Frontal cortex (tissue), 4 donors: ENCODE measurements around the gene GLCE. TPM values are rescaled to one million over a fixed set of nuclear protein-coding genes. Genes with fewer than 3 reads are reported as not detected.
"Not testable (repeated sequence)": the region's sequence is repeated elsewhere in the genome, so short reads cannot be mapped to it uniquely, and the experiment has no call there.

Experiments used
- DNase-seq, 2 donors: peaks; one replicate each; pipeline ENCODE4 v3.0.0; 2012; ENCODE audit warnings: low spot score in 2 of 2
- FAIRE-seq: peaks from 2 replicates; lab custom pipeline; 2012; peaks lifted over from hg19 to GRCh38; lab: Jason Lieb, UNC
- total RNA-seq: library from RNA; depleted of rRNA; stranded (reverse); fragments of >200 nt; gene quantifications from one replicate; pipeline ENCODE4 v1.2.3, GENCODE V29; 2014
- donor health status: control.
- donor health status: control.
- donor health status: control.

The GLCE gene
- total RNA-seq, 1 donor from 2014 or later: 76.6 TPM

- FAIRE-seq (no peak), DNase-seq (no peak)
Observed at GRCh38 chr15:69154684-69155083, 5.8 kb upstream of the GLCE start.

- FAIRE-seq: no peak
- DNase-seq: no peak
Observed at GRCh38 chr15:69156736-69157381, 3.6 kb upstream of the GLCE start.

GRCh38 chr15:69158201-69158842 lies 2.1 kb upstream of the GLCE start:
- no peak for FAIRE-seq

DNA sequence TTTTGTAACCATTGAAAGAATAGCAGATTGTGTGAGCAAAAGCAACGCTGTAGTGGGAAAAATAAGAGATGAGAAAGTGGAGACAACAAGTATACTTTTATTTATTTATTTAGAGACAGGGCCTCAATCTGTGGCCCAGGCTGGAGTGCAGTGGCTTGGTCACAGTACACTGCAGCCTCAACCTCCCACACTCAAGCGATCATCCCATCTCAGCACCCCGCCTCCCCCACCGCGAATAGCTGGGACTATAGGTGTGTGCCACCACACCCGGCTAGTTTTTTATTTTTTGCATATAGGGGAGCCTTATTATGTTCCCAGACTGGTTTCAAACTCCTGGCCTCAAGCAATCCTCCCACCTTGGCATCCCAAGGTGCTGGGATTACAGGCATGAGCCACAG lies 1.6 kb upstream of the GLCE start:
- no peak for FAIRE-seq
- DNase-seq: no peak

More at GRCh38 chr15:69158201-69158842, 2.1 kb upstream of the GLCE start:
- no peak for DNase-seq

DNA sequence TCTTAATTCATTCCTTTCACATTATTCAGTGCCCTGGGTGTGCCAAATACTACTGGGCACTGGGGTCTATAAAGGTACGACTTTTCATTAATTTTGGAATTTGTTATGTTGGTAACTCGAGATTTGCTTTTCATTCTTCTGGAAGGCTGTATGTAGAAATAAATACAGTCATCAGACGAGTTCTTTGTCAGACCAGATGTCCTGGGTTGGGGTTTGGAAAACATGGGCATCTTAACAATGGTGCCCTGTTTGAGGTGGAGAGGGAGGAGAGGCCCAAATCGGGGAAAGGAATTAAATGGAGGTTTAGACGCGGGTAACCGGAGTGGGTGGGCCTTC lies 662 bp upstream of the GLCE start:
- DNase-seq (peak in 1 of 2 donors; percentile 36), FAIRE-seq (no peak)

- FAIRE-seq (no peak), DNase-seq (peak; percentile 27 to 45)
Observed at GRCh38 chr15:69161079-69161877, 843 bp downstream of the GLCE start.

DNA sequence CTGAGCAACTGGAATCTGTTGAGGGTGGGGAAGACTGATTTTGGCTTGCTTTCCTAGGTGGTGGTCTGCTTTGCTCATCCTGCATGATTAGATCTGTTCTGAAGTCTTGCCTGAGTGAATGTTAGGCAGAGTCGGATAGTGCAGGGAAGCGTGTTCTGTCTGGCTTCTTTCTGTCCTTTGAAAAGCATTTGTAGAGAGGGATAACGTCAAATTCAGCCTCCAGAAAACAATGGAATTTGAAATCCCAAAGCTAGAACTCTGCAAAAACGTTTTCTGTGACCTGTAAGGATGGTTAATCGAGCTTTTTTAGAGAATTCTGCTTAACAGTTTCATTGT lies 1.4 kb downstream of the GLCE start:
- FAIRE-seq: no peak

DNA sequence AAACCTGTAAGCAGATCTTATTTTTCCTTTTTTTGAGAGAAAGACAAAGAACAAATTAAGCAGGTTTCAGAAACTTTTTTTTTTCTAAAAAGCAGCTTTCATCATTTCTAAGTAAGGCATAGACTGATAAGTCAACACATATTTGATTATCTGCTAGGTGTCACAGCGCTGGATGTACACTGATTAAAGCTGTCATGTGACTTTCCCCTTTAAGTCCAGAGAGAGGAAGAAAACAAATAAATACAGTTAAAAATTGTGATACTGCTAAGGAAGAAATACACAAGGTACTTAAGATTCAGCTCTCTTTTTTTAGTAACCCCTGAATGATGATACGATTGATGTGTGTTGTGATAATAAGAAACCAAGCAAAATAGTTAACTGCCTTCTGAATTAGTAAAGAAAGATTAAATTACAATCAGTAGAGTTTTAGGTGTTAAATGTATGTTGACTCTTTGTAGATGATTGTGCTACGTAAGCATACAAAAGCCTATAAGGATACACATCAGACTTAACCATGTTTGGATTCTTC lies 2.8 kb downstream of the GLCE start:
- no peak for DNase-seq
- no peak for FAIRE-seq

More for the DNA sequence above, 1.4 kb downstream of the GLCE start:
- no peak for DNase-seq

GRCh38 chr15:69164807-69165636 lies 4.6 kb downstream of the GLCE start:
- FAIRE-seq (no peak), DNase-seq (no peak)

DNA sequence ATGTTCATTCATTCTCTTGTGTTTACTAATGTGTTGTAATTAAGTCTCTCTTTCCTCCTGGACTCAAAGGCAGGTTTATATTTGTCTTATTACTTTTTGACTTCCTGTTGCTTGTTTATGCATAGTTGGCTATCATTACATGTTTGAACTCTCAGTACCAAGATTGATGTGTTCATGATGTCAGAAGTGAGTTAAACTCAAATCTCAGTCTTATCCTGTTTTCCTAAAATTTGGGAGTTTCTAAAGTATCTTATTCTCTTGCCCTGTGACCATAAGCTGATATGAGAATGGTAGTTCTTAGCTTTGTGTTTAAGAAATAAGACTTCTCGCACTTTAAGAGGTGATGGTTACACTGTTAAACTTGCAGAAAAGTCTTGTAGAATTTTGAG lies 5.2 kb downstream of the GLCE start:
- no peak for FAIRE-seq
- DNase-seq: no peak

DNA sequence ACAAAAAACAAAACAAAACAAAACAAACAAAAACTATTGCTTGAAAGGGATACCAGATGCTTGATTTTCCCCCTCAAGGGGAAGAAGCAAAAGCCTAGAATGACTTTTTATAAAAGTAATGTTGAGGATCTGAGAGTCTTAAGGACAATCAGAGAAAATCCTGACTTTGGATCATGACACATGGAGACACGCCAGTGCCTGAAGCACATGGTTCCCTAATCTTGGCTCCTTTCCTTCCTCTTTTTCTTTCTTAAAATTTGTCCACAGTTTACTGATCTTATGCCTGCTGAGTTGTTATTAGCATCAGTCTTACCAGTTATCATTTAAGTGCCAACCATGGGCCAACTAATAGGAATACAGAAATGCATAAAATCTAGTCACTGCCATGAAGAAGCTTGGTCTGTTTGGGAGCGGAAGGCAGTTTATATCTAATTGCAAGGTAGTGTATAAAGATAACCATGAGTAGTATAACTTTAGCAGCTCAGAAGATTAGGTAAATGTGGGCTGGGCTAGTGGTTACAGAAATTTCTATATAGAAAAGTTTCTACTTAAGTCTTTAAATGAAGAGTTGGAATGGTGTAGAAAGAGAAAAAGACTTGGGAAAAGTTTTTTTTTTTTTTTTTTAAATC lies 6.9 kb downstream of the GLCE start:
- no peak for DNase-seq
- no peak for FAIRE-seq

DNA sequence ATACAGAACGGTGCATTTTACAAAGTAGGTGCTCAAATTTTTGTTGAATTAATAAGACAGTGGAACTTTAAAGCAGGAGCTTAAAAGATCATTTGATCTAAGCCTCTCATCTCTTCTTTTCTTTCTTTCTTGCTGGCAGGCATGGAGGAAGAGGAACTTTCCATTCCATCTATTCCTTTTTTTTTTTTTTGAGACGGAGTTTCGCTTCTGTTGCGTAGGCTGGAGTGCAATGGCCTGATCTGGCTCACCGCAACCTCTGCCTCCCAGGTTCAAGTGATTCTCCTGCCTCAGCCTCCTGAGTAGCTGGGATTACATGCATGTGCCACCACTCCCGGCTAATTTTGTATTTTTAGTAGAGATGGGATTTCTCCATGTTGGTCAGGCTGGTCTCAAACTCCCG lies 7.9 kb downstream of the GLCE start:
- not testable (repeated sequence) for DNase-seq, FAIRE-seq

DNA sequence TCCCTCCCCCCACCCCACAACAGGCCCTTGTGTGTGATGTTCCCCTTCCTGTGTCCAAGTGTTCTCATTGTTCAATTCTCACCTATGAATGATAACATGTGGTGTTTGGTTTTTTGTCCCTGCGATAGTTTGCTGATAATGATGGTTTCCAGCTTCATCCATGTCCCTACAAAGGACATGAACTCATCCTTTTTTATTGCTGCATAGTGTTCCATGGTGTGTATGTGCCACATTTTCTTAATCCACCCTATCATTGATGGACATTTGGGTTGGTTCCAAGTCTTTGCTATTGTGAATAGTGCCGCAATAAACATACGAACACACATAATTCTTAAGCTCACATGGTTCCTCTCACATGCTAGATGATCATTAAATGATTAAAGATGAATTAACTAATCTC lies 9.1 kb downstream of the GLCE start:
- not testable (repeated sequence) for DNase-seq, FAIRE-seq

- DNase-seq: no peak
- no peak for FAIRE-seq
Observed at GRCh38 chr15:69170597-69170996, 10.2 kb downstream of the GLCE start.

DNA sequence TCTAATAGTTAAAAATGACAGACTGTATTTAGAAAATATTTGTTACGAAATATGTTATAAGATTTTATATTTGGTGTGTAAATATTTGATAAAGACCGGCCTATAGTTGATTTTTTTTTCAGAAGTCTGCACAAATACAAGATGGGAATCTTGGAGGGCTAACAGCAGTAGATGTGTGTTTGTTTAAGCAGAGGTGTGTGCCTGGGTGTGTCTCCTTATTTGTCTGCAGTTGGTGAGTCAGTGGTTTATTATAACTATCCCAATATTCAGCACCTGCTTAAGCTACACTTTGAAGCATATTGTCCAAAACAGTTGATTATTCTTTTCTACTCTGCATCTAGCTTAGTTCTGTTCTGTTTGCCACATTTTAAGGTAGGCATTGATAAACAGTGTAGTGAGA lies 12.4 kb downstream of the GLCE start:
- no peak for FAIRE-seq
- no peak for DNase-seq

DNA sequence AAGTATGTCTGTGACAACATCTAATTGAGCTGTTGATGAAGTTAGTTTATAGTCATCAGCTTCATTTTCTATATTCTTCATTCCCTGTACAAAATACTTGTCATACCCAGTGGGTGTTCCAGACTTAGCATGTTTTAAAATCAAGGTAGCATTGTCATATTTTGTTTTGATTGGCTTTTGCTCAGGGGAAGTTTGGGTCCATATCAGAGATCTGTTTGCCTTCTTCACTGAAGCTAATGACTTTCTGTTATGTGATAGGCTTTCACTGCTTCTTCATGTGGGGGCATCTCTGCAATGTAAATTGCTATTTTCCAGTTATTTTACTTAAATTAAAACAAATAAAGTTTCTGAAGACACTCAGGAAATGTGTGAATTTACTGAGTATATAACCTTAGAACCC lies 15.1 kb downstream of the GLCE start:
- no peak for FAIRE-seq
- DNase-seq: no peak

- no peak for DNase-seq
- FAIRE-seq: no peak
Observed at GRCh38 chr15:69181424-69181823, 21.0 kb downstream of the GLCE start.

GRCh38 chr15:69185216-69185615 lies 24.8 kb downstream of the GLCE start:
- no peak for FAIRE-seq
- no peak for DNase-seq

GRCh38 chr15:69185706-69186105 lies 25.3 kb downstream of the GLCE start:
- DNase-seq: no peak
- FAIRE-seq: no peak

GRCh38 chr15:69189157-69189556 lies 28.7 kb downstream of the GLCE start:
- DNase-seq: no peak
- FAIRE-seq: no peak
